Measurements from ENCODE around the gene PAIP2B.
"Not testable (repeated sequence)": the region's sequence is repeated elsewhere in the genome, so short reads cannot be mapped to it uniquely, and the experiment has no call there.

The PAIP2B gene

GRCh38 chr2:71235930-71236587, 9.2 kb upstream of the PAIP2B start:
- peaks cover 8% of the 10 kb centered on the region; the same call in 1 of the 2 replicates for H3K4me1 ChIP-seq (ENCODE audit: insufficient read depth, low read length)
- H3K36me3 ChIP-seq (ENCODE audit: insufficient read depth, low read length), result no peaks in the 10 kb centered on the region
- H3K9ac ChIP-seq (ENCODE audit: low read depth, low read length), result no peak overlapping the region
- H3K9me3 ChIP-seq (ENCODE audit: control insufficient read depth, insufficient read depth, low read length), result peaks cover 8% of the 10 kb centered on the region

DNA sequence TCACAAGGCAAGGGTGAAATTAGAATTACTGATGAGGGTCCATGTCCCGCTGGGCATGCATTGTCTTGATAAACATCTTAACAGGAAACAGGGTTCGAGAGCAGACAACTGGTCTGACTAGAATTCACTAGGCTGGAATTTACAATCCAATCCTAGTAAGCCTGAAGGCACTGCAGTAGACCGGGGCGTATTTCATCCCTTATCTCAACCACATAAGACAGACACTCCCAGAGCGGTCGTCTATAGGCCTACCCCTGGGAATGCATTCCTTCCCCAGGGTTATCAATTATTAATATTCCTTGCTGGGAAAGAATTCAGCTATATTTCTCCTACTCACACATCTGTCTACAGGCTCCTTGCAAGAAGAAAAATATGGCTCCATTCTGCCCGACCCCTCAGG, 6.2 kb upstream of the PAIP2B start:
- H3K36me3 ChIP-seq (ENCODE audit: insufficient read depth, low read length); H3K4me1 ChIP-seq (ENCODE audit: insufficient read depth, low read length); H3K9me3 ChIP-seq (ENCODE audit: control insufficient read depth, insufficient read depth, low read length); H3K9ac ChIP-seq (ENCODE audit: low read depth, low read length): not testable (repeated sequence)

DNA sequence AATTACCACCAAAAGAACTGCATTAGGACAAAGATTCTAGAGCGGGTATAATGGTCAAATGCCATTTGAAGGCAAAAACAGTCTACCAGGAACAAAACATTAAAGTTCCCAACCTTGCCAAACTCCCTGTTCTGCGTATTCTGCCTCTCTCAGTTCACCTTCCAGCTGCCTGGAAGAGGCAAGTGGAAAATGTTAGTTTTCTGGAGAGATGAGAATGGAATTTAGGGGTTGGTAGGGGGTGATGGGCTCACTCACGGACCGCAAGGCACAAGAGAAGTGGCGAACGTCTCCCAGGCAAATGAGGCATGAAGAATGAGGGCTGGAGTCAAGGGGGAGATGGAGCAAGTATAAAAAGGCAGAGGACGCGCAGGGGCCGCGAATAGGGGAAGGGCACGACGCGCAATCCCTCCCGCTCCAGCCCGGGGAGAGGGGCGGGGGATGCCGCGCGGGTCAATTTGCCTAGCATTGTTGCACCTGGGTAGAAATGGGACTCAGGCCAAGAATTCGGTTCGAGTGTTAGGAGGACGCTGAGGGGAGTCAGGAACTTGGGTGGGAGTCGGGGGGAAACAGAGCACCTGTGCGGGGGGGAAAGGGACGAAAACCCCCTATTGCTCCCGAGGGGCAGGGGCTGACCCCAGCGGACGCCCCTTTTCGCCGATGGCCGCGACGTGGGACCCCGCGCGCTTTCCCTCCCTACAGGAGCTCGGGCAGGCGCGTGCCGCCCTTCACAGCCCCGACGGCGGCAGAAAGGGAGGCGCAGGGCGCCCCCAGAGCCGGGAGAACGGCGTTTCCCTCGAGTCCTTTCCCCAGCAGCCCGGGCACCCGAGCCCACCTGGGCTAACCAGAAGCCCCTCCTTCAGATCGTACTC, 573 bp downstream of the PAIP2B start:
- Histone ChIP-seq H3K4me1 (ENCODE audit: insufficient read depth, low read length) (0 out of 2 replicates have a peak, but pooled peaks cover 5% of the 10 kb centered on the region), H3K9ac (ENCODE audit: low read depth, low read length) (peak overlapping the region; percentile 67; the same call in 1 of the 2 replicates), H3K36me3 (ENCODE audit: insufficient read depth, low read length) (no peaks in the 10 kb centered on the region), H3K9me3 (ENCODE audit: control insufficient read depth, insufficient read depth, low read length) (no peaks in the 10 kb centered on the region; the same call in 1 of the 2 replicates)

DNA sequence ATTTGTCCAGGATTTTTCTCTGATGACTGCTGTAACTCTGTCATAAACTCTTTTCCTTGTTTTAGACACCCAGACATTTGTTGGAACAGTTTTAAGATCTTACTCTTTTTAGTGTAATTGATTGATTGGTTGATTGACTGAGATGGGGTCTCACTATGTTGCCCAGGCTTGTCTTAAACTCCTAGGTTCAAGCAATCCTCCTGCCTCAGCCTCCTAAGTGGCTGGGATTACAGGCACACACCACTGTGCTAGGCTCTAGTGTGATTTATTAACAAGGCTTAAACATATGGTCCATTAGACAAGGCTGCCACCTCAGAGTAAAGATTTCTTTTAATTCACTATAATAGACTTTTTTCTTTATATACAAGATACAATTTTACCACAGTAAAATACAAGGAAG, 2.0 kb downstream of the PAIP2B start:
- Histone ChIP-seq H3K36me3 (ENCODE audit: insufficient read depth, low read length) (no peaks in the 10 kb centered on the region), H3K9ac (ENCODE audit: low read depth, low read length) (no peak overlapping the region), H3K9me3 (ENCODE audit: control insufficient read depth, insufficient read depth, low read length) (no peaks in the 10 kb centered on the region), H3K4me1 (ENCODE audit: insufficient read depth, low read length) (0 out of 2 replicates have a peak, but pooled peaks cover 5% of the 10 kb centered on the region)

GRCh38 chr2:71224457-71224856, 2.4 kb downstream of the PAIP2B start:
- Histone ChIP-seq H3K9me3 (ENCODE audit: control insufficient read depth, insufficient read depth, low read length) (no peaks in the 10 kb centered on the region), H3K9ac (ENCODE audit: low read depth, low read length) (no peak overlapping the region), H3K36me3 (ENCODE audit: insufficient read depth, low read length) (no peaks in the 10 kb centered on the region), H3K4me1 (ENCODE audit: insufficient read depth, low read length) (0 out of 2 replicates have a peak, but pooled peaks cover 5% of the 10 kb centered on the region)

GRCh38 chr2:71223767-71224333, 3.1 kb downstream of the PAIP2B start:
- H3K9ac ChIP-seq (ENCODE audit: low read depth, low read length), result no peak overlapping the region
- H3K4me1 ChIP-seq (ENCODE audit: insufficient read depth, low read length), result 0 out of 2 replicates have a peak, but pooled peaks cover 5% of the 10 kb centered on the region
- H3K9me3 ChIP-seq (ENCODE audit: control insufficient read depth, insufficient read depth, low read length), result no peaks in the 10 kb centered on the region
- H3K36me3 ChIP-seq (ENCODE audit: insufficient read depth, low read length), result no peaks in the 10 kb centered on the region

GRCh38 chr2:71220743-71221142, 6.2 kb downstream of the PAIP2B start:
- Histone ChIP-seq H3K9ac (ENCODE audit: low read depth, low read length) (no peak overlapping the region), H3K36me3 (ENCODE audit: insufficient read depth, low read length) (no peaks in the 10 kb centered on the region), H3K9me3 (ENCODE audit: control insufficient read depth, insufficient read depth, low read length) (no peaks in the 10 kb centered on the region), H3K4me1 (ENCODE audit: insufficient read depth, low read length) (0 out of 2 replicates have a peak, but pooled peaks cover 3% of the 10 kb centered on the region)

GRCh38 chr2:71216501-71216900, 10.4 kb downstream of the PAIP2B start:
- no peaks in the 10 kb centered on the region for H3K4me1 ChIP-seq (ENCODE audit: insufficient read depth, low read length)
- no peaks in the 10 kb centered on the region for H3K36me3 ChIP-seq (ENCODE audit: insufficient read depth, low read length)
- H3K9me3 ChIP-seq (ENCODE audit: control insufficient read depth, insufficient read depth, low read length), result no peaks in the 10 kb centered on the region
- no peak overlapping the region for H3K9ac ChIP-seq (ENCODE audit: low read depth, low read length)

- H3K9ac ChIP-seq (ENCODE audit: low read depth, low read length), result no peak overlapping the region
- H3K4me1 ChIP-seq (ENCODE audit: insufficient read depth, low read length), result no peaks in the 10 kb centered on the region
- H3K36me3 ChIP-seq (ENCODE audit: insufficient read depth, low read length), result no peaks in the 10 kb centered on the region
- no peaks in the 10 kb centered on the region for H3K9me3 ChIP-seq (ENCODE audit: control insufficient read depth, insufficient read depth, low read length)
These were observed 11.5 kb downstream of the PAIP2B start for GRCh38 chr2:71215447-71215846.

- Histone ChIP-seq H3K9ac (ENCODE audit: low read depth, low read length) (no peak overlapping the region), H3K36me3 (ENCODE audit: insufficient read depth, low read length) (no peaks in the 10 kb centered on the region), H3K4me1 (ENCODE audit: insufficient read depth, low read length) (no peaks in the 10 kb centered on the region), H3K9me3 (ENCODE audit: control insufficient read depth, insufficient read depth, low read length) (no peaks in the 10 kb centered on the region)
These were observed 14.6 kb downstream of the PAIP2B start for GRCh38 chr2:71212336-71212735.

GRCh38 chr2:71210292-71210691, 16.6 kb downstream of the PAIP2B start:
- Histone ChIP-seq H3K9me3 (ENCODE audit: control insufficient read depth, insufficient read depth, low read length) (no peaks in the 10 kb centered on the region; the same call in 1 of the 2 replicates), H3K9ac (ENCODE audit: low read depth, low read length) (no peak overlapping the region), H3K36me3 (ENCODE audit: insufficient read depth, low read length) (no peaks in the 10 kb centered on the region), H3K4me1 (ENCODE audit: insufficient read depth, low read length) (no peaks in the 10 kb centered on the region)

DNA sequence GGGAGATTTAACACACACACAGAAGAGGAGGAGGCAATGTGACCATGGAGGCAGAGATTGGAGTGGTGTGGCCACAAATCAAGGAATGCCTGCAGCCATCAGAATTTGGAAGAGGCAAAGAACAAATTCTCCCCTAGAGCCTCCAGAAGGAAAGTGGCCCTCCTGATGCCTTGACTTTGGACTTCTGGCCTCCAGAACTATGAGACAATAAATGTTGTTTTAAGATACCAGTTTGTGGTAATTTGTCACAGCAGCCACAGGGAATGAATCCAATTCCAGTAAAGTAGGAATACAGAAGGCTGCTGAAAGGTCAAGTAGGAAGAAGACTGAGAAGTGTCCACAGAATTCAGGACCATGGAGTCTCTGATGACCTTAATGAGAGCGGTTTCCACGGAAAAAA, 18.1 kb downstream of the PAIP2B start:
- Histone ChIP-seq H3K9ac (ENCODE audit: low read depth, low read length) (no peak overlapping the region), H3K4me1 (ENCODE audit: insufficient read depth, low read length) (no peaks in the 10 kb centered on the region), H3K9me3 (ENCODE audit: control insufficient read depth, insufficient read depth, low read length) (no peaks in the 10 kb centered on the region; the same call in 1 of the 2 replicates), H3K36me3 (ENCODE audit: insufficient read depth, low read length) (no peaks in the 10 kb centered on the region)

DNA sequence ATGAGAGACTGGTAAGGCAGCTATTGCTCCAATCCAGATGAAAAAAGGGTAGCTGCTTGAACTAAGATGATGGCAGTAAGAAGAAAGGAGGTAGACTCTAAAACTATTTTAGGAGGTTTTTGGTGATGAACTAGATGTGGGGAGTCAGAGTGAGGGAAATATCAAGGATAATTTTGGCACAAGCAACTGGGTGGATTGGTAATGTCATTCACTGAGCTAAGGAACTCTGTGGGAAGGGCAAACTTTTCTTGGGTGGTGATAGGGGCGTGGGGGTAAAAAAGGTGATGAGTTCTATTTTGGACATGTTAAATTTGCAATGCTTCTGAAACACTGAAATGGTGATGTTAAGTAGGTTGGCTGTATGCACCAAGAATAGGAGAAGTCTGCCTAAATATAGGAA, 19.3 kb downstream of the PAIP2B start:
- H3K36me3 ChIP-seq (ENCODE audit: insufficient read depth, low read length), result no peaks in the 10 kb centered on the region
- H3K4me1 ChIP-seq (ENCODE audit: insufficient read depth, low read length), result no peaks in the 10 kb centered on the region
- no peak overlapping the region for H3K9ac ChIP-seq (ENCODE audit: low read depth, low read length)
- no peaks in the 10 kb centered on the region; the same call in 1 of the 2 replicates for H3K9me3 ChIP-seq (ENCODE audit: control insufficient read depth, insufficient read depth, low read length)

DNA sequence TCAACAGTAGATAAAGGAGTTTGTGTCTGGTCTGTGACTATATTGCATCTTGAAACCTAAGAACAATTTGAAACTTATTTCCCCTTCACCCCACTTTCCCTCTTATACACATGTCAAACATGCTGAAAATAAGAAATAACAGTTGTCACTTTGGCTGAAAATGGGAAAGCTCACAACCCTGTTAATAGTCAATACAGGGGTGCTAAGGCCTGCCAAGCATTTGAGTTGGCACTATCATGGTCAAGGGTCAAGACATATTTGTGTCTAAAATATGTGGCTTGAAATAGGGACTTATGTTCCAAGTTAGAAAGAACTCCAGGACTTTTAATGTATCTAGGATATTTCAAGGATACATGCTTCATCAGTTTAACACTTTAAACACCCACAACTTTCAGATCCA, 20.6 kb downstream of the PAIP2B start:
- no peaks in the 10 kb centered on the region for H3K4me1 ChIP-seq (ENCODE audit: insufficient read depth, low read length)
- H3K36me3 ChIP-seq (ENCODE audit: insufficient read depth, low read length), result no peaks in the 10 kb centered on the region
- H3K9me3 ChIP-seq (ENCODE audit: control insufficient read depth, insufficient read depth, low read length), result no peaks in the 10 kb centered on the region; the same call in 1 of the 2 replicates
- no peak overlapping the region for H3K9ac ChIP-seq (ENCODE audit: low read depth, low read length)
